ENCODE data around the gene PDZRN4. TPM values are rescaled to one million over a fixed set of nuclear protein-coding genes. Genes with fewer than 3 reads are reported as not detected.

Gene PDZRN4
- total RNA-seq, 4 donors from 2014 or later: 1.1 to 14.0 (median 4.5) TPM

DNA sequence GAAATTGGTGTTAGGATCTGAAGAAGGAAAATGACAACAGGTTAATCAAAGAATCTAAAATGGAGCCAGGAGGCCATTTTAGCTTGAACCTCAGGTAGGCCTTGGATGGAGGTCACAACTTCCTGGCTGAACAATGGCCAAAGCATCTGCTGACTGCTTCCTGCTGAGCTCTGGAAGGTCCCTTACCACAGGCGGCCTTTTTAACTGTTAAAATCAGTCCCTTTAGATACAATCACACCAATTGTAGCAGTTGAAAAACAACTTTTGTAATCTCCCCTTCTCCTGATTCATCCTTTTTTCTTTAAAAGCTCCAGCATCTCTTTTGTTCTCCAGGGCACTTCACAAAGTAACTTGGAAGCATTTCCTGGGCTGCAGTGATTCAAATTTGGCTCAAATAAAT is 388.8 kb downstream of the PDZRN4 start:
- Histone ChIP-seq H3K36me3 (no peaks in the 10 kb centered on the region), H3K9me3 (no peaks in the 10 kb centered on the region), H3K27me3 (no peaks in the 10 kb centered on the region), H3K4me1 (no peaks in the 10 kb centered on the region), H3K4me3 (no peak overlapping the region), H3K27ac (no peak overlapping the region)
- DNase-seq: no peak
- no peak for TF ChIP-seq POLR2A (IDR thresholded peaks at IDR 0.05)
- TF ChIP-seq, protein P1, sequence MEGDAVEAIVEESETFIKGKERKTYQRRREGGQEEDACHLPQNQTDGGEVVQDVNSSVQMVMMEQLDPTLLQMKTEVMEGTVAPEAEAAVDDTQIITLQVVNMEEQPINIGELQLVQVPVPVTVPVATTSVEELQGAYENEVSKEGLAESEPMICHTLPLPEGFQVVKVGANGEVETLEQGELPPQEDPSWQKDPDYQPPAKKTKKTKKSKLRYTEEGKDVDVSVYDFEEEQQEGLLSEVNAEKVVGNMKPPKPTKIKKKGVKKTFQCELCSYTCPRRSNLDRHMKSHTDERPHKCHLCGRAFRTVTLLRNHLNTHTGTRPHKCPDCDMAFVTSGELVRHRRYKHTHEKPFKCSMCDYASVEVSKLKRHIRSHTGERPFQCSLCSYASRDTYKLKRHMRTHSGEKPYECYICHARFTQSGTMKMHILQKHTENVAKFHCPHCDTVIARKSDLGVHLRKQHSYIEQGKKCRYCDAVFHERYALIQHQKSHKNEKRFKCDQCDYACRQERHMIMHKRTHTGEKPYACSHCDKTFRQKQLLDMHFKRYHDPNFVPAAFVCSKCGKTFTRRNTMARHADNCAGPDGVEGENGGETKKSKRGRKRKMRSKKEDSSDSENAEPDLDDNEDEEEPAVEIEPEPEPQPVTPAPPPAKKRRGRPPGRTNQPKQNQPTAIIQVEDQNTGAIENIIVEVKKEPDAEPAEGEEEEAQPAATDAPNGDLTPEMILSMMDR (IDR thresholded peaks at IDR 0.05): no peak

DNA sequence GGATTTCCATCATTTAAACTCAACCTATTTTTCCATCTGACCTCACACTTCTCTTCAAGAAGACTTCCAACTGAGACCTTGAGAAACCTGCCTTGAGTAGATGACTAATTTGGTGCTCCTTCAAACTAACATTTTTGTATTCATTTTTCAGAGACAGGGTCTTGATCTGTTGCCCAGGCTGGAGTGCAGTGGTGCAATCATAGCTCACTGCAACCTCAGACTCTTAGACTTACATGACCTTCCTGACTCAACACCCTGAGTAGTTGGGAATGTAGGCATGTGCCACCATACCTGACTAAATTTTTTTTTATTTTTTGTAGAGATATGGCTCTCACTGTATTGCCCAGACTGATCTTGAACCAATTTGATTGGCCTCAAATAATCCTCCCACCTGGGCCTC is 389.9 kb downstream of the PDZRN4 start:
- H3K27ac ChIP-seq: no peak overlapping the region
- H3K4me3 ChIP-seq: no peak overlapping the region
- H3K36me3 ChIP-seq: no peaks in the 10 kb centered on the region
- TF ChIP-seq, protein P1 (IDR thresholded peaks at IDR 0.05): no peak
- no peak for TF ChIP-seq POLR2A (IDR thresholded peaks at IDR 0.05)
- H3K27me3 ChIP-seq: no peaks in the 10 kb centered on the region
- H3K4me1 ChIP-seq: no peaks in the 10 kb centered on the region
- no peak for DNase-seq
- H3K9me3 ChIP-seq: no peaks in the 10 kb centered on the region

DNA sequence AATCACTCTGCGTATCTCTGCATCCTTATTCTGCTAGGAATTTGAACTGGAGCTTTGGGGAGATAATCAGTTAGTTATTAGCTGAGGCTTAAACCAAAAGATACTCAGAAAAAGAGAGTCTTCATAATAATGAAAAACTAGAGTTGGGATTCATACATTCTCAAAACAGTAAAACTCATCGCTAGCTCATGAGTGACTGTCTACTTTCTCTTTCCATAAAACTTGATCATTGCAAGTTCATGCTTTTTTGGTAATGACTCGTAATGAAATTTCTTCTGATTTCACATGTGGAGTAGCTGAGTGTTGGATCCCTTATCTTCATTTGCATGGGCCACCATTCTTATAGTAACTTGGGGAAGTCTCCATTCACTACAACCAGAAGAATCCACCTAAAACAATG is 397.7 kb downstream of the PDZRN4 start:
- Histone ChIP-seq H3K4me1 (no peaks in the 10 kb centered on the region), H3K4me3 (no peak overlapping the region), H3K27ac (no peak overlapping the region), H3K36me3 (no peaks in the 10 kb centered on the region), H3K9me3 (no peaks in the 10 kb centered on the region), H3K27me3 (no peaks in the 10 kb centered on the region)
- TF ChIP-seq, protein P1 (IDR thresholded peaks at IDR 0.05): no peak
- TF ChIP-seq POLR2A (IDR thresholded peaks at IDR 0.05): no peak
- DNase-seq: no peak

DNA sequence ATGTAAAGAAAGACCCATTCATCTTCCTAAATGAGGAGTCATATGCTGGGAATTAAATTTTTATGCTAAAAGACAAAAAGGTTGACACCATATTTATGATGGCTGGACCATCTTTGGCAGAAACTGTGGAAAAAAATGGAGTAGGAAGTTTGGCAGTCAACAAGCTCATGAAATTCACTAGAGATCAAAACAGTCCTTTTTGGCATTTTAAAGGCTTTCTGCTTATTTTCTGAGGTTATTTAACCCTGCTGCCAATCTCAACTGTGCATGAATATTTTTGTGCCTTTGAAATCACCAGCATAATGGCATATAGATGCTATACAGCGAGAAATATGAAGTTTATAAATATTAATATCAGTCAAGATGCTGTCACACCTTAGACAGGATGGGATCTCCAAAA is 399.5 kb downstream of the PDZRN4 start:
- Histone ChIP-seq H3K9me3 (no peaks in the 10 kb centered on the region), H3K4me3 (no peak overlapping the region), H3K27ac (no peak overlapping the region), H3K27me3 (no peaks in the 10 kb centered on the region), H3K36me3 (no peaks in the 10 kb centered on the region), H3K4me1 (no peaks in the 10 kb centered on the region)
- DNase-seq: no peak
- TF ChIP-seq, protein P1 (IDR thresholded peaks at IDR 0.05): no peak
- TF ChIP-seq POLR2A (IDR thresholded peaks at IDR 0.05): no peak

DNA sequence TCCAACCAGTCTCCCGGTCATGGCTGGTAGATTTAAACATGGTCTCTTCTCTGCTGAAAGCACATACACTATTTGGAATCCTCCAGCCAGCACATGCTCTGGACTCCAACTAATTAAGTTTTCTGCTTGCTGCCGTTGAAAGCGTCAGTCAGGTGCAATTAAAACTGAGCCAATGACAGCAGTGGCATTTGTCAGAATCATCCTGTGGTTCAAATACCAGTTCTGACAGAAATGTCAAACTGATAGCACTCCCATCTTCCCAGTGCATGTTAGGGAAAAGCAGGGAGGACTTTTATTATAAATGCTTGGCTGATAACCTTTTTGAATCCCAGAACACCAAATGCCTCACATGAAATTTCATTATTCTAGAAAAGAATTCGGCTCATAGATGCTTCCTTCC is 401.8 kb downstream of the PDZRN4 start:
- Histone ChIP-seq H3K36me3 (no peaks in the 10 kb centered on the region), H3K9me3 (no peaks in the 10 kb centered on the region), H3K27me3 (no peaks in the 10 kb centered on the region), H3K4me3 (no peak overlapping the region), H3K4me1 (no peaks in the 10 kb centered on the region), H3K27ac (no peak overlapping the region)
- DNase-seq: no peak
- no peak for TF ChIP-seq POLR2A (IDR thresholded peaks at IDR 0.05)
- TF ChIP-seq, protein P1 (IDR thresholded peaks at IDR 0.05): no peak

DNA sequence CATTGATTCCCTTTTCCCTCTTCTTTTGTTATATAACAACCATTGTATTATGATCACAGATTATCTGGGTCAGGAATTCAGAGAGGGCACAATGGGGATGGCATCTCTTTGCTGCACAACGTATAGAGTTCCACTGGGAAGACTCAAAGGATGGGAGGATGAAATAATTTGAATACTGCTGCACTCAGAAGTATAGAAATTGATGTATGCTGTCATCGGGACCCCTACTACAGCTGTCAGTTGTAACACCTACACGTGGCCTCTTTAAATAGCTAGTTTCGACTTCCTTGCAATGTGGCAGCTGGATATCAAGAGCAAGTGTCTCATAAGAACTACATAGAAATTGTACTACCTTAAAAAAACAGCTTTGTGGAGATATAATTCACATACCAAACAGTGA is 408.1 kb downstream of the PDZRN4 start:
- Histone ChIP-seq H3K36me3 (no peaks in the 10 kb centered on the region), H3K9me3 (no peaks in the 10 kb centered on the region), H3K27ac (no peak overlapping the region), H3K4me1 (no peaks in the 10 kb centered on the region), H3K4me3 (no peak overlapping the region), H3K27me3 (no peaks in the 10 kb centered on the region)
- TF ChIP-seq, protein P1 (IDR thresholded peaks at IDR 0.05): no peak
- TF ChIP-seq POLR2A (IDR thresholded peaks at IDR 0.05): no peak
- no peak for DNase-seq

All from Peyer's patch (tissue), 4 donors.